K562 (cell line): ENCODE data around the gene NR0B2. TPM values are rescaled to one million over a fixed set of nuclear protein-coding genes. Genes with fewer than 3 reads are reported as not detected.

ENCODE experiments used
- CAMTA2 ChIP-seq: fragments of 250-450 bp; sonication (Bioruptor Pico); conservative IDR thresholded peaks from 2 replicates; pipeline ENCODE4 v1.5.1; 2022
- CHAMP1 ChIP-seq: fragments of 450-650 bp; IDR thresholded peaks from 2 replicates; pipeline ENCODE4 v1.6.1; 2016; ENCODE audit warnings: mild to moderate bottlenecking
- CTCFL ChIP-seq: IDR thresholded peaks from 2 replicates; pipeline ENCODE4 v1.6.1; 2011; ENCODE audit warnings: borderline replicate concordance, low read depth, mild to moderate bottlenecking, moderate library complexity, low read length; ENCODE audit not compliant: insufficient read depth, poor library complexity, severe bottlenecking
- FOXP1 ChIP-seq: sonication (generic); formaldehyde crosslinking; IDR thresholded peaks from 2 replicates; pipeline ENCODE4 v1.8.0; 2022; ENCODE audit warnings: mild to moderate bottlenecking, missing genetic modification reagents
- KDM5B ChIP-seq: fragments of 200-600 bp; sonication (generic); IDR thresholded peaks from 2 replicates; pipeline ENCODE4 v1.6.1; 2012; ENCODE audit warnings: low read depth, mild to moderate bottlenecking, moderate library complexity, low read length, control low read depth, inconsistent platforms; ENCODE audit not compliant: insufficient replicate concordance
- MLX ChIP-seq, 2 experiments: fragments of 450-650 bp in 1 of 2; sonication (generic) in 1 of 2; formaldehyde crosslinking; conservative IDR thresholded peaks; 2 replicates each; pipeline versions ENCODE4 v1.4.0 to v1.8.1; 2020 to 2022; ENCODE audit warnings: mild to moderate bottlenecking in 1 of 2, missing genetic modification reagents in 1 of 2
- MTA3 ChIP-seq: fragments of 450-650 bp; formaldehyde crosslinking; IDR thresholded peaks from 2 replicates; pipeline ENCODE4 v1.6.1; 2017; ENCODE audit warnings: mild to moderate bottlenecking, borderline replicate concordance
- MXD1 ChIP-seq: fragments of 250-450 bp; sonication (Bioruptor Pico); IDR thresholded peaks from 2 replicates; pipeline ENCODE4 v1.8.0; 2021; ENCODE audit warnings: borderline replicate concordance, mild to moderate bottlenecking, moderate library complexity; ENCODE audit not compliant: poor library complexity, severe bottlenecking
- NFXL1 ChIP-seq: fragments of 450-650 bp; formaldehyde crosslinking; IDR thresholded peaks from 2 replicates; pipeline ENCODE4 v1.4.0; 2021; ENCODE audit warnings: mild to moderate bottlenecking
- NONO ChIP-seq, 2 experiments: fragments of 200-400 bp in 1 of 2; fragments of 450-650 bp in 1 of 2; formaldehyde crosslinking in 1 of 2; IDR thresholded peaks; 2 replicates each; pipeline ENCODE4 v1.6.1; 2017; ENCODE audit warnings: low read depth in 2 of 2, mild to moderate bottlenecking in 2 of 2, moderate library complexity in 2 of 2, low read length in 1 of 2
- RCOR1 ChIP-seq, 2 experiments: IDR thresholded peaks; 2 replicates each; pipeline ENCODE4 v1.6.1; 2012; ENCODE audit warnings: low read depth in 2 of 2, low read length in 2 of 2, borderline replicate concordance in 1 of 2, improper control_type of control experiment in 1 of 2
- SAFB2 ChIP-seq: fragments of 200-400 bp; formaldehyde crosslinking; IDR thresholded peaks from 2 replicates; pipeline ENCODE4 v1.6.1; 2018; ENCODE audit warnings: borderline replicate concordance, low read length, low read depth, moderate library complexity; ENCODE audit not compliant: severe bottlenecking
- SMARCE1 ChIP-seq: fragments of 450-650 bp; IDR thresholded peaks from 2 replicates; pipeline ENCODE4 v1.7.1; 2016; ENCODE audit warnings: mild to moderate bottlenecking
- TOE1 ChIP-seq, 2 experiments: fragments of 450-650 bp in 1 of 2; sonication (generic) in 1 of 2; formaldehyde crosslinking in 1 of 2; IDR thresholded peaks; 2 replicates each; pipeline versions ENCODE4 v1.7.1 to v1.8.0; 2016 to 2022; ENCODE audit warnings: borderline replicate concordance in 2 of 2, mild to moderate bottlenecking in 2 of 2, antibody characterized with exemption in 1 of 2, inconsistent platforms in 1 of 2, low read depth in 1 of 2, missing genetic modification reagents in 1 of 2, moderate library complexity in 1 of 2
- YBX1 ChIP-seq: fragments of 450-650 bp; IDR thresholded peaks from 2 replicates; pipeline ENCODE4 v1.7.1; 2016; ENCODE audit warnings: mild to moderate bottlenecking
- ZBTB9 ChIP-seq: fragments of 450-650 bp; formaldehyde crosslinking; IDR thresholded peaks from 2 replicates; pipeline ENCODE4 v1.4.0; 2020; ENCODE audit warnings: mild to moderate bottlenecking, moderate library complexity
- ZC3H8 ChIP-seq: fragments of 450-650 bp; IDR thresholded peaks from 2 replicates; pipeline ENCODE4 v1.6.1; 2017
- ZNF444 ChIP-seq: fragments of 250-450 bp; sonication (Bioruptor Pico); IDR thresholded peaks from 2 replicates; pipeline ENCODE4 v1.4.0; 2020; ENCODE audit warnings: mild to moderate bottlenecking, moderate library complexity
- ZNF830 ChIP-seq: fragments of 250-450 bp; sonication (Bioruptor Pico); IDR thresholded peaks from 2 replicates; pipeline ENCODE4 v1.5.0; 2021; ENCODE audit warnings: mild to moderate bottlenecking
- polyA plus RNA-seq, 8 experiments: library from polyadenylated mRNA; depleted of rRNA in 4 of 8; stranded (reverse) in 5 of 8; unstranded in 3 of 8; fragments of >200 nt; fragmentation: Nextera tagmentation in 2 of 8; fragmentation: Illumina TruSeq in 1 of 8; extraction: Ambion mirVana in 2 of 8; extraction: Trizol in 1 of 8; gene quantifications; 2 replicates each; pipeline versions ENCODE4 v1.2.1 to v1.2.3, GENCODE V29; 2011 to 2014; ENCODE audit warnings: inconsistent platforms in 1 of 8, missing spikeins in 1 of 8
- total RNA-seq, 7 experiments: library from RNA; depleted of rRNA in 6 of 7; stranded (reverse); fragments of >200 nt in 6 of 7; fragmentation: Illumina TruSeq in 2 of 7; extraction: Trizol in 2 of 7; gene quantifications; 2 replicates each; pipeline versions ENCODE4 v1.2.1 to v1.2.3, GENCODE V29; 2011 to 2021; ENCODE audit warnings: low replicate concordance in 1 of 7

NR0B2 gene
- total and polyA plus RNA-seq, 9 of the 15 experiments (the other 6 are each of a cell fraction or from before 2014, with no cell fraction given), result not detected

- TF ChIP-seq MXD1 (CRISPR knock-in tag), result peak; percentile 75
- peak; percentile 89 for TF ChIP-seq KDM5B
- no peak; the same call in 1 of the 2 replicates for TF ChIP-seq MTA3
- TF ChIP-seq NFXL1 (CRISPR knock-in tag), result no peak
- TF ChIP-seq TOE1 (IDR thresholded peaks at IDR 0.05; ENCODE audit: borderline replicate concordance), result peak; percentile 97
- no peak for TF ChIP-seq TOE1 (CRISPR knock-in tag; IDR thresholded peaks at IDR 0.05; ENCODE audit: borderline replicate concordance, low read depth)
- TF ChIP-seq NONO (IDR thresholded peaks at IDR 0.05; ENCODE audit: low read depth in 2 of 2, low read length in 1 of 2), result peak in 1 of 2 experiments; percentile 61; a peak in 1 of 4 replicates
- no peak for TF ChIP-seq FOXP1 (CRISPR knock-in tag)
- TF ChIP-seq YBX1, result no peak
- TF ChIP-seq CAMTA2 (CRISPR knock-in tag), result no peak
- TF ChIP-seq MLX (CRISPR knock-in tag; conservative IDR thresholded peaks at IDR 0.05), result peak in 1 of 2 experiments; percentile 75; a peak in 1 of 4 replicates
- peak in 1 of 2 experiments; percentile 63; a peak in 1 of 4 replicates for TF ChIP-seq RCOR1 (IDR thresholded peaks at IDR 0.05; ENCODE audit: borderline replicate concordance in 1 of 2, low read depth in 2 of 2, low read length in 2 of 2)
- TF ChIP-seq CTCFL, result no peak
- TF ChIP-seq SAFB2, result no peak
- TF ChIP-seq CHAMP1, result no peak
- TF ChIP-seq SMARCE1, result no peak
- no peak for TF ChIP-seq ZC3H8
- peak; percentile 7; the same call in 1 of the 2 replicates for TF ChIP-seq ZBTB9 (CRISPR knock-in tag)
- TF ChIP-seq ZNF830 (CRISPR knock-in tag), result no peak
- no peak for TF ChIP-seq ZNF444 (CRISPR knock-in tag)
Observed at GRCh38 chr1:26900001-26900814, 13.6 kb downstream of the NR0B2 start, which contains the start of gene GPATCH3 (continued).
